ENCODE measurements around the gene BAHD1. TPM values are rescaled to one million over a fixed set of nuclear protein-coding genes. Genes with fewer than 3 reads are reported as not detected.
"Not testable (repeated sequence)": the region's sequence is repeated elsewhere in the genome, so short reads cannot be mapped to it uniquely, and the experiment has no call there.

Gene BAHD1
- total RNA-seq, 1 donor from 2014 or later: 29.0 TPM

GRCh38 chr15:40445421-40445922 is 4.7 kb downstream of the BAHD1 start:
- DNase-seq (ENCODE audit: low spot score): no peak

DNA sequence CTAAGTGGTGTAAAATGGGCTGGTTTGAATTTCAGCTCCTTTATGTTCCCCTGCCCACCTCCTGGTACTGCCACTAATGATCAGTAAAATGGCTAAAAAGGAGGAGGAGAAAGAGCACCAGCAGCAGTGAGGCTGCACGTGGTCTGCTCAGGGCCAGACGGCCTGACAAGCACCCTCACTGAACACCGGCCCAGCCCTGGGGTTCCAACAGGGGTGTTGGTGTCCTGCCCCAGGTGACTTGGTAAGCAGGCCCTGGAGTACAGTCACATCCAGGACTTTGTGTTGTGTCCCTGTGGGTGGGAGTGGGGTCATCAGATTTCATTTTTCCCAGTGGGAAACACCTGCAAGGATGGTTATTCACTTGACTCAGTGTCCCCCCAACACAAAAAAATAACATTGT is 5.4 kb downstream of the BAHD1 start:
- DNase-seq (ENCODE audit: low spot score): no peak

- no peak for DNase-seq (ENCODE audit: low spot score)
Observed at GRCh38 chr15:40448354-40448753, 7.6 kb downstream of the BAHD1 start.

DNA sequence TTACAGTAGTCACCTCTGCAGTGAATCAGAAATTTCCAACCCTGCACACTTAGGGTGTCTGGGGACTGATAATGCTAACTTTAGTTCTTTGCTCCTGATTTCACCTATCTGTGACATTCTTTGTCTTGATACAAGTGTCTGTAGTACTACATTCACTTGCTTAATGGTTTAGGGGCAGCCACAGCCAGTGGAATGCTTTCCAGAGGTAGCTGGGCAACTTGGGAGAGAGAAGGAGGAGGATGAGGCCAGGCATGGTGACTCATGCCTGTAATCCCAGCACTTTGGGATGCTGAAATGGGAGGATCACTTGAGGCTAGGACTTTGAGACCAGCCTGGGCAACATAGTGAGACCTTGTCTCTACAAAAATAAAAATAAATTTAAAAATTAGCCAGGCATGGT is 8.5 kb downstream of the BAHD1 start:
- DNase-seq (ENCODE audit: low spot score): no peak

DNA sequence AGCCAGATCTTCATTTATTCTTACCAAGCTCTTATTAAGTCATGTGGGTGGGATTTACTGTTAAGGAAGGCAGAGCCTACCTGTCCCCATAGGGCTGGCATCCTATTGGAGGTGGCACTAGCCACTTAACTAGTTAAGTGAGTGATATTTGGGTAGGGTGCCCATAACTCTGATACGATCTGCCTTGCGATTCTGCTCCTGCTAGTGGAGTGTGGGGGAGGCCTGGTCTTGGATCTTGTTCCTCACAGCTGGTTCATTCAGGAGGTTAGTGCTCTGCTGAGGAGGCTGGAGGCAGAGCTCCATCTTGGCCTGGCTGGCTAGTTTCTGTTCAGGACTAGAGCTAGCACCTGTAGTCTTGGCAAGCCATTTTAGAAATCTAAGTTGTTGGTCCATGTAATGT is 9.3 kb downstream of the BAHD1 start:
- no peak for DNase-seq (ENCODE audit: low spot score)

GRCh38 chr15:40451527-40452158 is 10.9 kb downstream of the BAHD1 start:
- no peak for DNase-seq (ENCODE audit: low spot score)

DNA sequence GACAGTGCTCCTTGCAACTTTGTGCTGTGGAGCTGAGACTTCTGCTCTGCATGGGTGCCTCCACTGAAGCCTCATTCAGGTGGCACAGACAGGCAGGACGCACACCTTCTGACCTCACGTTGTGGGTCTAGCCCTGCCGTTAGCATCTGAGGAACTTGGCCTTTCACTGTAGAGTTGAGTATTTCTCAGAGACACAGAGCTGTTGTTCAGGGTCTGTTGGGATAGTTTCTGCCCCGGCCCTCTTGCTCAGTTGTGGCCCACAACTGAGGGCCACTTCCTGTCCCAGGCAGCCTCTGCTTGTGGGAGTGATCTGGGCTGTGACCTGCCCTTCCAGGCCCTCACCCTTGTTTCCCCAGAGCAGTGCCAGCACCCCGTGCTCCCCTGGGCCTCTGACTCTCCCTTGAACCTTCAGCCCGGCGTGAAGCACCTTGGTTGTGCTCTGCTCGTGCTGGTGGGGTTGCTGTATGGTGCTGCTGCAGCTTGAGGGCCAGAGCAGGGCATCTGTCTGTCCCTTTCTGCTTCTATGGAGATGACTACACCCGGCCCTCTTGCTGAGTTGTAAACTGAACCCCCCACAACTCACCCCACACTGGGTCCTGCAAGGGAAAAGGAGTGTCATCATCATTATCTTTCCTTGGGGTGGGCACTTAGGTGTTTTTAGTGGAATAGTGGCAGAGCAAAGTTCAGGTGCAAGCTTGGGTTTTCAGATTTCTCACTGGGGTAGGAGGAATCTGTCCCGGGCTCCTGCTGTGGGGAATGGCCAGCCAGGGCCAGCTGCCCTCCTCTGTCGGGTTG is 11.7 kb downstream of the BAHD1 start:
- no peak for DNase-seq (ENCODE audit: low spot score)

DNA sequence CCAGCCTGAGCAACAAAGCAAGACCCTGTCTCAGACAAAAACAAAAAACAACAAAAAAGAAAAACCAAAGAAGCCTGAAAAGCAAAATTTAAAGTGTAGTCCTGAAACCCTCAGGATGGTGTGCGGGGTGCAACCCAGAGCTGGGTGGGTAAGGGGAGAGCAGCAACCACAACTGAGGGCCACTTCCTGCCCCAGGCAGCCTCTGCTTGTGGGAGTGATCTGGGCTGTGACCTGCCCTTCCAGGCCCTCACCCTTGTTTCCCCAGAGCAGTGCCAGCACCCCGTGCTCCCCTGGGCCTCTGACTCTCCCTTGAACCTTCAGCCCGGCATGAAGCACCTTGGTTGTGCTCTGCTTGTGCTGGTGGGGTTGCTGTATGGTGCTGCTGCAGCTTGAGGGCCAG is 13.2 kb downstream of the BAHD1 start:
- DNase-seq (ENCODE audit: low spot score): not testable (repeated sequence)

DNA sequence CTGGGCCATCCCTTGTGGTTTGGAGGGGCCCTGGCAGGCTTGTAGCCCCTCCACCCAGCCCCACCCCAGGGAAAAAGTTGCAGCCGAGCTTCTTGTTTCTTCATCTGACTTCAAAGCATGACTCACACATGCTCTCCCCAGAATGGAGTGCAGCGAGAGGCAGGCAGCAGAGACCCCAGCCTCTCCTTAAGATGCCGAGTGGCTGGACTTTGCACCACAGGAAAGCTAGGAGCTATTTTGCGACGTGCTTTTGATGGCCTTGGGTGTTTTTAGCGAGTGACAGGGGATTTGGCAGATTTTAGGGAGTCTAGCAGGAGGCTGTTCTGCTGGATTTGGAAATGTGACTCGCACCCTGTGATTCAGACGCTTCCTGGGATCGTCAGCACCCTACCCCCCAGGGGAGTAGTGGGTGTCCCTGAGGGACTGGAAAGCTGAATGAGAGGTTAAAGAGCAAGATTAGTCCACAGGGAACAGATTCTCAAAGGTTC is 14.2 kb downstream of the BAHD1 start:
- no peak for DNase-seq (ENCODE audit: low spot score)

- DNase-seq (ENCODE audit: low spot score): no peak
Observed at GRCh38 chr15:40456299-40456712, 15.6 kb downstream of the BAHD1 start.

GRCh38 chr15:40456738-40457137 is 16.0 kb downstream of the BAHD1 start:
- DNase-seq (ENCODE audit: low spot score): no peak

DNA sequence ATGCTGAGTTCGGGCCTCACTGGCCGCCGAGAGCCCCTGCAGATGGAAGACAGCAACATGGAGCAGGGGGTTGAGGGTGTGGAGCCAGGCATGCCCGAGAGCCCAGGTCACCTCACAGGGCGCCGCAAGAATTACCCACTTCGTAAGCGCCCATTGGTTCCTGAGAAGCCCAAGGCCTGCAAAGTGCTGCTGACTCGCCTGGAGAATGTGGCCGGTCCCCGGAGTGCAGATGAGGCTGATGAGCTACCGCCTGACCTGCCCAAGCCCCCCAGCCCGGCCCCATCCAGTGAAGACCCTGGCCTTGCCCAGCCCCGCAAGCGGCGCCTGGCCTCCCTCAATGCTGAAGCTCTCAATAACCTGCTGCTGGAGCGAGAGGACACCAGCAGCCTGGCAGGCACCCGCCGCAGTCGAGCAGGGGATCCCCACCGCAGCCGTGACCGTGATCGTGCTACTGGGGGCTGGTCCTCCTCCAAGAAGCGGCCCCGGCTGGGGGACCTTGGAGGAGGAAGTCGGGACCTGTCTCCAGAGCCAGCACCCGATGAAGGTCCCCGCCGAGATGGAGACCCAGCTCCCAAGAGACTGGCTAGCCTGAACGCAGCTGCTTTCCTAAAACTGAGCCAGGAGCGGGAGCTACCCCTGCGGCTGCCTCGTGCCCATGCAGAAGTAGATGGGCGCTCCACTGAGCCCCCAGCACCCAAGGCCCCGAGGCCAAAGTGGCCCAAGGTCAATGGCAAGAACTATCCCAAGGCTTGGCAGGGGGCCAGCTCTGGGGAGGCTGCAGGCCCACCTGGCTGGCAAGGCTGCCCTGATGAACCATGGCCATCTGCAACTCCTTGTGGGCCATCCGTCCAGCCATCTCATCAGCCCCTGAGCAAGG is 18.0 kb downstream of the BAHD1 start:
- no peak for DNase-seq (ENCODE audit: low spot score)

- no peak for DNase-seq (ENCODE audit: low spot score)
Observed at GRCh38 chr15:40459391-40460015, 18.8 kb downstream of the BAHD1 start.

GRCh38 chr15:40460404-40460803 is 19.7 kb downstream of the BAHD1 start:
- no peak for DNase-seq (ENCODE audit: low spot score)

DNA sequence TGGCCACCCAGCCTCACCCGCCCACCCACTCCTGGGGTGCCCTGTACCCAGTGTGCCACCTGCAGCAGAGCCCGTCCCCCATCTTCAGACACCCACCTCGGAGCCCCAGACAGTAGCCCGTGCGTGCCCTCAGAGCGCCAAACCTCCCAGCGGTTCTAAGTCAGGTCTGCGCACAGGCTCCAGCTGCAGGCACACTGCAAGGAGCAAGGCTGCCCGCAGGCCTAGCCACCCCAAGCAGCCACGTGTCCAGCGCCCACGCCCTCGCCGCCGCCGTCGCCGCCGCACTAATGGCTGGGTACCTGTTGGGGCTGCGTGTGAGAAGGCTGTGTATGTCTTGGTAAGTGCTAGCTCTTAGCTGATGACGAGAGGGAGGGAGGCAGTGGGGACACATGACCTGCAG is 21.2 kb downstream of the BAHD1 start:
- DNase-seq (ENCODE audit: low spot score): no peak

- no peak for DNase-seq (ENCODE audit: low spot score)
Observed at GRCh38 chr15:40463279-40463678, 22.5 kb downstream of the BAHD1 start.

DNA sequence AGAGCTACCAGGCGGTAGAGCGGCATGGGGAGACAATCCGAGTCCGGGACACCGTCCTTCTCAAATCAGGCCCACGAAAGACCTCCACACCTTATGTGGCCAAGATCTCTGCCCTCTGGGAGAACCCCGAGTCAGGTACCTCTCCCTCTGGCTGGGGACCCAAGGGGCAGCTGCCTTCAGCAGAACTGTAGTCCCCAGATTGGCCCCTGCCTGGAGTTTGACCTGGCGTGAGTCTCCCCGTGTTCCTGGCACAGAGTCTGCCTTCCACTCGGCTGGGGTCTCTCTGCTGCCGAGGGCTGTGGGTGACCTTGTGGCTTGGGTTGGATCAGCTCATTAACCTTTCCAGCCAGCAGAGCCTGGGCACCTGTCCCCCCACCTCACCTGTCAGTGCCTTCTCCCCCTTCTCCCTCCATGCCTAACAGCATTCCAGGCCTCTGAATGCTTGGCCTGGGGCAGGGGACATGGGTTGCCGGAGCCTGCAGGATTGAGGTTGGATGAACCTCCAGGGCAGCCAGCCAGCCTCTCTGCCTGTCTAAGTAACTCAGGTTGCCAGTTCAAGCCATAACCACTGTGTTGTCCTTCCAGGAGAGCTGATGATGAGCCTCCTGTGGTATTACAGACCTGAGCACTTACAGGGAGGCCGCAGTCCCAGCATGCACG is 23.3 kb downstream of the BAHD1 start:
- no peak for DNase-seq (ENCODE audit: low spot score)

- no peak for DNase-seq (ENCODE audit: low spot score)
Observed at GRCh38 chr15:40464595-40465185, 23.9 kb downstream of the BAHD1 start.

GRCh38 chr15:40465939-40466338 is 25.2 kb downstream of the BAHD1 start:
- DNase-seq (ENCODE audit: low spot score): no peak

- peak; percentile 68 for DNase-seq (ENCODE audit: low spot score)
Observed at GRCh38 chr15:40466426-40467260, 25.9 kb downstream of the BAHD1 start.
